ENCODE measurements around the gene NNAT. TPM values are rescaled to one million over a fixed set of nuclear protein-coding genes. Genes with fewer than 3 reads are reported as not detected.

The NNAT gene
- total RNA-seq, 1 donor from 2014 or later, result 14.7 TPM

- no peak for DNase-seq (ENCODE audit: extremely low spot score, unreplicated experiment)
- peaks cover 4% of the 10 kb centered on the region for H3K36me3 Mint-ChIP-seq (ENCODE audit: unreplicated experiment)
- H3K4me1 Mint-ChIP-seq (ENCODE audit: unreplicated experiment), result peaks cover 52% of the 10 kb centered on the region
- no peaks in the 10 kb centered on the region for H3K27me3 Mint-ChIP-seq (ENCODE audit: unreplicated experiment)
- H3K9me3 Mint-ChIP-seq (ENCODE audit: unreplicated experiment), result no peaks in the 10 kb centered on the region
- no peak for TF ChIP-seq CTCF (IDR thresholded peaks at IDR 0.05)
- H3K4me3 Mint-ChIP-seq (ENCODE audit: unreplicated experiment), result peak overlapping the region; percentile 95
- H3K27ac Mint-ChIP-seq (ENCODE audit: unreplicated experiment), result peak overlapping the region; percentile 99
These were observed 5.3 kb downstream of the NNAT start for GRCh38 chr20:37526238-37526838.

- H3K4me1 Mint-ChIP-seq (ENCODE audit: unreplicated experiment), result peaks cover 46% of the 10 kb centered on the region
- H3K36me3 Mint-ChIP-seq (ENCODE audit: unreplicated experiment), result peaks cover 4% of the 10 kb centered on the region
- no peak for TF ChIP-seq CTCF (IDR thresholded peaks at IDR 0.05)
- peak overlapping the region; percentile 99 for H3K27ac Mint-ChIP-seq (ENCODE audit: unreplicated experiment)
- no peak for DNase-seq (ENCODE audit: extremely low spot score, unreplicated experiment)
- H3K4me3 Mint-ChIP-seq (ENCODE audit: unreplicated experiment), result peak overlapping the region; percentile 95
- no peaks in the 10 kb centered on the region for H3K9me3 Mint-ChIP-seq (ENCODE audit: unreplicated experiment)
- H3K27me3 Mint-ChIP-seq (ENCODE audit: unreplicated experiment), result no peaks in the 10 kb centered on the region
These were observed 6.0 kb downstream of the NNAT start for GRCh38 chr20:37526839-37527637.

- peak within 1 kb of the TSS; percentile 99 for H3K27ac Mint-ChIP-seq (ENCODE audit: unreplicated experiment)
- DNase-seq (ENCODE audit: extremely low spot score, unreplicated experiment), result peak; percentile 95
- no peaks in the 10 kb centered on the region for H3K9me3 Mint-ChIP-seq (ENCODE audit: unreplicated experiment)
- no peak for TF ChIP-seq CTCF (IDR thresholded peaks at IDR 0.05)
- peaks cover 4% of the 10 kb centered on the region for H3K36me3 Mint-ChIP-seq (ENCODE audit: unreplicated experiment)
- peaks cover 41% of the 10 kb centered on the region for H3K4me1 Mint-ChIP-seq (ENCODE audit: unreplicated experiment)
- peak within 1 kb of the TSS; percentile 95 for H3K4me3 Mint-ChIP-seq (ENCODE audit: unreplicated experiment)
- H3K27me3 Mint-ChIP-seq (ENCODE audit: unreplicated experiment), result no peaks in the 10 kb centered on the region
These were observed 6.8 kb downstream of the NNAT start, which contains the start of gene BLCAP for GRCh38 chr20:37527638-37528445. BLCAP (minus strand) TSS chr20:37527876; CDS start chr20:37519174, 8,702 bp downstream.

GRCh38 chr20:37528446-37529213 lies 7.6 kb downstream of the NNAT start:
- H3K9me3 Mint-ChIP-seq (ENCODE audit: unreplicated experiment), result no peaks in the 10 kb centered on the region
- H3K36me3 Mint-ChIP-seq (ENCODE audit: unreplicated experiment), result peaks cover 2% of the 10 kb centered on the region
- no peak for TF ChIP-seq CTCF (IDR thresholded peaks at IDR 0.05)
- peak overlapping the region; percentile 95 for H3K4me3 Mint-ChIP-seq (ENCODE audit: unreplicated experiment)
- H3K27ac Mint-ChIP-seq (ENCODE audit: unreplicated experiment), result peak overlapping the region; percentile 99
- H3K4me1 Mint-ChIP-seq (ENCODE audit: unreplicated experiment), result peaks cover 34% of the 10 kb centered on the region
- no peaks in the 10 kb centered on the region for H3K27me3 Mint-ChIP-seq (ENCODE audit: unreplicated experiment)
- no peak for DNase-seq (ENCODE audit: extremely low spot score, unreplicated experiment)

All from osteocyte (in vitro differentiated cells).